SK-N-MC (cell line): Measurements from ENCODE around the gene PSMD2.
A peak's percentile ranks its signal among the peaks of the same experiment; 100 is the strongest.

Experiments used
- DNase-seq: peaks from one replicate; pipeline ENCODE4 v3.0.0-alpha.2; 2011; ENCODE audit warnings: low read depth, low spot score
- H3K27ac ChIP-seq: fragments of 200-600 bp; sonication (generic); 2 replicates; pipeline ENCODE4 v1.5.1; 2016; ENCODE audit warnings: mixed run types
- H3K36me3 ChIP-seq: fragments of 200-600 bp; sonication (generic); 2 replicates; pipeline ENCODE4 v1.6.1; 2017; ENCODE audit warnings: antibody characterized with exemption, low read length, mixed read lengths; ENCODE audit not compliant: insufficient read depth
- H3K4me3 ChIP-seq: fragments of 200-600 bp; sonication (generic); 2 replicates; pipeline ENCODE4 v1.5.1; 2016
- H3K9ac ChIP-seq: fragments of 200-600 bp; sonication (generic); 2 replicates; pipeline ENCODE4 v1.8.0; 2017; ENCODE audit warnings: mixed run types, mixed read lengths; ENCODE audit not compliant: insufficient read length
- H3K9me3 ChIP-seq: fragments of 200-600 bp; sonication (generic); 2 replicates; pipeline ENCODE4 v1.6.1; 2017; ENCODE audit warnings: low read depth, mild to moderate bottlenecking, antibody characterized with exemption, low read length, moderate library complexity, mixed read lengths
- EZH2 ChIP-seq: fragments of 200-600 bp; sonication (generic); IDR thresholded peaks from one replicate; pipeline ENCODE4 v1.6.1; 2017; ENCODE audit warnings: antibody characterized with exemption
- FOXP2 ChIP-seq: optimal IDR thresholded peaks from 2 replicates; pipeline ENCODE3; 2011; ENCODE audit warnings: mild to moderate bottlenecking, moderate library complexity; ENCODE audit not compliant: insufficient read depth; ENCODE audit errors: extremely low read length, control extremely low read depth
- POLR2AphosphoS5 ChIP-seq: IDR thresholded peaks from 2 replicates; pipeline ENCODE4 v1.6.1; 2012; ENCODE audit warnings: mild to moderate bottlenecking, low read depth, low read length, borderline replicate concordance

PSMD2 gene

DNA sequence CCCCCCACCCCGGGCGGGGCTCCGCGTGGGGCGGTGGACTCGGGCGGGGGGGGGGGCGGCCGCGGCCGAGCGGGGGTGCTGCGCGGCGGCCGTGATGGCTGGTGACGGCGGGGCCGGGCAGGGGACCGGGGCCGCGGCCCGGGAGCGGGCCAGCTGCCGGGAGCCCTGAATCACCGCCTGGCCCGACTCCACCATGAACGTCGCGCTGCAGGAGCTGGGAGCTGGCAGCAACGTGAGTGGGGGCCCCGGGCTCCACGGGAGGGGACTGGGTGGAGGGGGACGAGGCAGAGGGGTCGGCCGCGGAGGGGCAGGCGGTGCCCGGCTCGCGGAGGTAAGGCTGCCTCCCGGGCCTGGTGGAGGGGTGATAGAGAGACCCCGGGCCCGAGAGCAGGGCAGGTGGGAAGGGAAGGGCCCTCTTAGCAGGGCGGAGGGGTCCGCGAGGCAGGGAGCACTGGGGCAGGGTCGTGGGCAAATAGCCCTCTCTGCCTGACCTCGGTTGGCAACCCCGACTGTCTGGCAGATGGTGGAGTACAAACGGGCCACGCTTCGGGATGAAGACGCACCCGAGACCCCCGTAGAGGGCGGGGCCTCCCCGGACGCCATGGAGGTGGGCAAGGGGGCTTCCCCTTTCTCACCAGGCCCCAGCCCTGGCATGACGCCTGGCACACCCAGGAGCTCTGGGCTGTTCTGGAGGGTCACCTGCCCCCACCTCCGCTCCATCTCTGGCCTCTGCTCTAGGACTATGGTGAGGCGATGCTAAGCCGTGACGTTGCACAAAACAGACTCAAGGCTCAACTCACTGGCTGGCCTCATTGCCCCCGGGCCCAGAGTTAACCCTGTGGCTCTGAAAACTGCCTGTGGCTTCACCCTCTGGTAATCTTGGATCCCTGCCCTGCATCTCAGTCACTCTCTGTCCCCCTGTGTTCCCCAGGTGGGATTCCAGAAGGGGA, 22.8 kb upstream of the PSMD2 start, which contains the start of gene ECE2:
ECE2 (plus strand) TSS at position 62 of the 950 bp plus-strand sequence; CDS start at position 194, 132 bp downstream.
- TF ChIP-seq EZH2 (no peak), POLR2AphosphoS5 (no peak), FOXP2 (no peak)
- Histone ChIP-seq H3K36me3 (no peaks in the 10 kb centered on the region), H3K9me3 (no peaks in the 10 kb centered on the region), H3K4me3 (no peak within 1 kb of the TSS), H3K27ac (no peak within 1 kb of the TSS), H3K9ac (no peak within 1 kb of the TSS)
- DNase-seq: no peak

DNA sequence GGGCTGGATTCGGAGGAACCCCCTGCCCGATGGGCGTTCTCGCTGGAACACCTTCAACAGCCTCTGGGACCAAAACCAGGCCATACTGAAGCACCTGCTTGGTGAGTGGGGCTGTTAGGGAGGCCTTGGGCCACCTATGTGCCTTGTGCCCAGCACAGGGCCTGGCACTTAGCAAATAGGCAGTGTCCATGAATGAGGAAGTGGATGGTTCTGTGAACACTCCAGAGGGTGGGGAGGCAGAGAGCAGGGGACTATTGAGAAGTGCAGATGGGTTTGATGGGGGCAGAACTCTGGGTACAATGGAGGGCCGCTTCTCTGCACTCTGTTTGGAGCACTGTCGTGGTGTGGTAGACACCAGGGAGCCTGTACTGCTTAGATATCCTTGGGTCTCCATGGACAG, 21.7 kb upstream of the PSMD2 start:
- TF ChIP-seq FOXP2 (no peak), EZH2 (no peak), POLR2AphosphoS5 (no peak)
- no peak for DNase-seq
- Histone ChIP-seq H3K9ac (no peak overlapping the region), H3K36me3 (no peaks in the 10 kb centered on the region), H3K4me3 (no peak overlapping the region), H3K27ac (no peak overlapping the region), H3K9me3 (no peaks in the 10 kb centered on the region)

DNA sequence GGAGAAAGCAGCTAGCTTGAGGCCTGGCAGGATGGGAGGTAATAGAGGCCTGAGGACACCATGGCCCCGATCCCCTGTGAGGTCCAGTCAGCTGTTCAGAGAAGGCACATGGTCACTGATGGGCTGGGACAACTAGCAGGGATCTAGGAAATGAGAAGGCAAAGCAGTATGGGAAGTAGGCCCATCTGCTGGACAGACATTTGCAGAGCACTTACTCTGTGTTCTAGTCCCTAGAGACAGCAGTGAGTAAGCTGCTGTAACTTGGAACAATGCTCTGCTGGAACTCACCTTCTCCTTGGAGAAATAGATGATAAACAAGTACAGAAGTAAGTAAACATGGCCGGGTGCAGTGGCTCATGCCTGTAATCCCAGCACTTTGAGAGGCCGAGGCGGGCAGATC, 16.1 kb upstream of the PSMD2 start:
- DNase-seq: no peak
- H3K36me3 ChIP-seq: no peaks in the 10 kb centered on the region
- H3K27ac ChIP-seq: no peak overlapping the region
- no peak for TF ChIP-seq FOXP2
- no peak for TF ChIP-seq POLR2AphosphoS5
- TF ChIP-seq EZH2: no peak
- H3K9me3 ChIP-seq: no peaks in the 10 kb centered on the region
- no peak overlapping the region for H3K4me3 ChIP-seq
- H3K9ac ChIP-seq: no peak overlapping the region

DNA sequence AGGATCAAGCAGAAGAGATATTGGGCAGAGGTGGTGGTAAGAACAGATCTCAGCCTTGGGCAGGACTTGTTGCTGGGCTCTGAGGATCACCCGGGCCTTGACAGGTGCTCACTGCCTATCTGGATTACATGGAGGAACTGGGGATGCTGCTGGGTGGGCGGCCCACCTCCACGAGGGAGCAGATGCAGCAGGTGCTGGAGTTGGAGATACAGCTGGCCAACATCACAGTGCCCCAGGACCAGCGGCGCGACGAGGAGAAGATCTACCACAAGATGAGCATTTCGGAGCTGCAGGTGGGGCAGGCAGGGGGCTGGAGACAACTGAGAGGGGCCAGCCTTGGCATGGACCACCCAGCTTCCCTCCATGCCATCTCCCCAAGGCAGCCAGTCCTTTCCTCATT, 15.4 kb upstream of the PSMD2 start:
- H3K36me3 ChIP-seq: no peaks in the 10 kb centered on the region
- no peak overlapping the region for H3K4me3 ChIP-seq
- no peak overlapping the region for H3K9ac ChIP-seq
- no peak overlapping the region for H3K27ac ChIP-seq
- no peaks in the 10 kb centered on the region for H3K9me3 ChIP-seq
- DNase-seq: no peak
- no peak for TF ChIP-seq POLR2AphosphoS5
- TF ChIP-seq FOXP2: no peak
- TF ChIP-seq EZH2: no peak

DNA sequence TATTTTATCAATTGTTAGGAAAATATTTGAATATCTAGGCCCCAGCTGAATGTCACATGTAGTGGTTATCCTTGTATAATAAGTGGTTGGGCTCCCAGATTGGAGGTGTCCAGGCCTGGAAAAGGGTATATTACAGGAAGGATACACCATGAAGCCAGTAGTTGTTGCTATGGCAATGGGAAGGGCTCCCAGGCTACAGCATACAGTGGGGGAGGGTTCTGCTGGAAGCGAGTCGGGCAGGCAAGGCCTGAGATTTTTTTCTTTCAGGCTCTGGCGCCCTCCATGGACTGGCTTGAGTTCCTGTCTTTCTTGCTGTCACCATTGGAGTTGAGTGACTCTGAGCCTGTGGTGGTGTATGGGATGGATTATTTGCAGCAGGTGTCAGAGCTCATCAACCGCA, 14.3 kb upstream of the PSMD2 start:
- H3K9me3 ChIP-seq: no peaks in the 10 kb centered on the region
- H3K27ac ChIP-seq: no peak overlapping the region
- DNase-seq: peak; percentile 51
- H3K36me3 ChIP-seq: no peaks in the 10 kb centered on the region
- TF ChIP-seq FOXP2: no peak
- TF ChIP-seq EZH2: no peak
- TF ChIP-seq POLR2AphosphoS5: no peak
- no peak overlapping the region for H3K4me3 ChIP-seq
- H3K9ac ChIP-seq: no peak overlapping the region

DNA sequence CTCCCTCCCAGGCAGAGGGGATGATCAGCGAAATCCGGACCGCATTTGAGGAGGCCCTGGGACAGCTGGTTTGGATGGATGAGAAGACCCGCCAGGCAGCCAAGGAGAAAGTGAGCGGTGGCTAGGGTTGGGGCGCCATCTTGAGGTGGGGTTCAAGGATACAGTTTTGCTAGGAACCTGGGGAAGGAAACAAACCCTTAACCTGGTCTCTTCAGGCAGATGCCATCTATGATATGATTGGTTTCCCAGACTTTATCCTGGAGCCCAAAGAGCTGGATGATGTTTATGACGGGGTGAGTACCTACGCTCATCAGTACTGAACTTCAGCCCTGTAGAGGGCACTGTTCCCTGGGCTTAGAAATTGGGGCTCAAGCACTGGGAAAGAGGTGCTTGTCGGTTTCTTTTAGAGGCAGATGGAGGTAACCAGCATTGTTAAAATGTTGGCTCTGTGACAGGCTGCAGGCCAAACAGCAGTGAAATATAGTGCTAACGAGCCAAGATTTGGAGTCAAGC, 9.6 kb upstream of the PSMD2 start:
- DNase-seq: no peak
- no peaks in the 10 kb centered on the region for H3K9me3 ChIP-seq
- TF ChIP-seq FOXP2 (no peak), POLR2AphosphoS5 (no peak), EZH2 (no peak)
- no peak overlapping the region for H3K27ac ChIP-seq
- H3K9ac ChIP-seq: no peak overlapping the region
- no peak overlapping the region for H3K4me3 ChIP-seq
- H3K36me3 ChIP-seq: no peaks in the 10 kb centered on the region

DNA sequence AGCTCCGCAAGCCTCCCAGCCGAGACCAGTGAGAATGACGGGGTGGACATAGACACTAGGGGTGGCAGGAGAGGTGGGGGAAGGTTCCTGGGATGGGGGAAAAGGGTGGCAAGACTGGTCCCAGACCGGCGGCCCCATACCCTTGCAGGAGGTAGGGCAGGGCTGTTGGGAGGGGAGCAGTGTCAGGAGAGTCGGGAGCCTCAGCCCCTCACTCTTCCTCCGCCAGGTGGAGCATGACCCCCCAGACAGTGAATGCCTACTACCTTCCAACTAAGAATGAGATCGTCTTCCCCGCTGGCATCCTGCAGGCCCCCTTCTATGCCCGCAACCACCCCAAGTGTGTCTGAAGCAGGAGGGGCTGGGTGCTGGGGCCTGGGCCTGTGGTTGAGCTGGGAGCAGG, 8.7 kb upstream of the PSMD2 start:
- no peak overlapping the region for H3K27ac ChIP-seq
- no peaks in the 10 kb centered on the region for H3K36me3 ChIP-seq
- no peak overlapping the region for H3K4me3 ChIP-seq
- TF ChIP-seq EZH2 (no peak), FOXP2 (no peak), POLR2AphosphoS5 (no peak)
- no peak for DNase-seq
- no peaks in the 10 kb centered on the region for H3K9me3 ChIP-seq
- no peak overlapping the region for H3K9ac ChIP-seq

DNA sequence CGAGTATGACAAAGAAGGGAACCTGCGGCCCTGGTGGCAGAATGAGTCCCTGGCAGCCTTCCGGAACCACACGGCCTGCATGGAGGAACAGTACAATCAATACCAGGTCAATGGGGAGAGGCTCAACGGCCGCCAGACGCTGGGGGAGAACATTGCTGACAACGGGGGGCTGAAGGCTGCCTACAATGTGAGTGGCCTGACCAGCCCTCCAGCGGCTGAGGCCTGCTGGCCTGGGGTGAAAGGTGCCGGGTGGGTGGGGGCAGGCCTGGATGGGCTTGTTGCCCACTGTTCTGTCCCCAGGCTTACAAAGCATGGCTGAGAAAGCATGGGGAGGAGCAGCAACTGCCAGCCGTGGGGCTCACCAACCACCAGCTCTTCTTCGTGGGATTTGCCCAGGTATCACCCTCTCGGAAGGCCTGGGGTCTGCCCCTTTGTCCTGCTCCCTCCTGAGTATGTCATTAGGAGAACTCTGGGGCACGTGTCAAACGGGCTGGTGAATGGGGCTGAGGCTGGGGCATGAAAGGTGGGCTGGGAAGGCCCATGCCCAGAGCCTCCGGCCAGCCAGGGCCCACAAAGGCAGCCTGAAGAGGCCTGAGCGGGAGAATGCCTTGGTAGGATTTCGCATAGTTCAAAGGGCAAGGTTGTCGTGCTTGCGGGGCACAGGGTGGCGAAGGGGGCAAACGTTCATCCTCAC, 7.8 kb upstream of the PSMD2 start:
- no peak for DNase-seq
- Histone ChIP-seq H3K9me3 (no peaks in the 10 kb centered on the region), H3K27ac (no peak overlapping the region), H3K4me3 (no peak overlapping the region), H3K9ac (no peak overlapping the region), H3K36me3 (no peaks in the 10 kb centered on the region)
- TF ChIP-seq FOXP2: no peak
- TF ChIP-seq POLR2AphosphoS5: no peak
- TF ChIP-seq EZH2: no peak
